BLaER1 treated with 17β-estradiol and CSF1 and Interleukin-3, amounts not matched to agents 10 nM and 100 nM (cell line): ENCODE data around the gene HIP1.
"Not testable (repeated sequence)": the region's sequence is repeated elsewhere in the genome, so short reads cannot be mapped to it uniquely, and the experiment has no call there.

ENCODE experiments used
- H3K27ac ChIP-seq, 11 experiments: shearing (Covaris generic); formaldehyde crosslinking; 2 replicates each; pipeline ENCODE4 v1.8.1; 2022
- H3K27me3 ChIP-seq, 11 experiments: shearing (Covaris generic); formaldehyde crosslinking; 2 replicates each; pipeline ENCODE4 v1.8.1; 2022
- H3K36me3 ChIP-seq, 11 experiments: shearing (Covaris generic); formaldehyde crosslinking; 2 replicates each; pipeline ENCODE4 v1.8.1; 2022
- H3K4me1 ChIP-seq, 10 experiments: shearing (Covaris generic); formaldehyde crosslinking; 2 replicates each; pipeline ENCODE4 v1.8.1; 2022
- H3K4me2 ChIP-seq, 11 experiments: shearing (Covaris generic); formaldehyde crosslinking; 2 replicates each; pipeline ENCODE4 v1.8.1; 2022
- H3K4me3 ChIP-seq, 10 experiments: shearing (Covaris generic); formaldehyde crosslinking; 2 replicates each; pipeline ENCODE4 v1.8.1; 2022
- H3K9ac ChIP-seq, 11 experiments: shearing (Covaris generic); formaldehyde crosslinking; 2 replicates each; pipeline ENCODE4 v1.8.1; 2022
- H3K9me3 ChIP-seq, 11 experiments: shearing (Covaris generic); formaldehyde crosslinking; replicated peaks in 1 of 11; 2 replicates each; pipeline ENCODE4 v1.8.1; 2022
- H4K20me1 ChIP-seq, 11 experiments: shearing (Covaris generic); formaldehyde crosslinking; 2 replicates each; pipeline ENCODE4 v1.8.1; 2022
- Cebpa-rat ChIP-seq, 11 experiments: shearing (Covaris generic); IDR thresholded peaks; 2 replicates each; pipeline ENCODE4 v1.8.1; 2022

Gene HIP1

GRCh38 chr7:75572814-75573213, 165.9 kb downstream of the HIP1 start:
- Histone ChIP-seq H3K4me1 (peaks cover 5 to 30% (median 12%) of the 10 kb centered on the region in 10 experiments; a peak in 15 of 20 replicates), H3K27ac (no peak overlapping the region), H3K27me3 (no peaks in the 10 kb centered on the region), H3K4me2 (no peak overlapping the region), H3K9me3 (peaks cover 0 to 6% (median 0%) of the 10 kb centered on the region in 11 experiments; a peak in 1 of 22 replicates), H3K9ac (no peak overlapping the region), H4K20me1 (no peaks in the 10 kb centered on the region), H3K36me3 (peaks cover 26 to 99% (median 70%) of the 10 kb centered on the region in 11 experiments; a peak in 21 of 22 replicates), H3K4me3 (no peak overlapping the region)
- TF ChIP-seq Cebpa-rat (IDR thresholded peaks at IDR 0.05), result no peak

- Histone ChIP-seq H3K9ac (no peak overlapping the region), H4K20me1 (no peaks in the 10 kb centered on the region), H3K27me3 (no peaks in the 10 kb centered on the region), H3K4me1 (peaks cover 5 to 30% (median 12%) of the 10 kb centered on the region in 10 experiments; a peak in 15 of 20 replicates), H3K9me3 (peaks cover 0 to 6% (median 0%) of the 10 kb centered on the region in 11 experiments; a peak in 1 of 22 replicates), H3K27ac (no peak overlapping the region), H3K4me3 (no peak overlapping the region), H3K4me2 (no peak overlapping the region), H3K36me3 (peaks cover 29 to 99% (median 70%) of the 10 kb centered on the region in 11 experiments; a peak in 21 of 22 replicates)
- TF ChIP-seq Cebpa-rat (IDR thresholded peaks at IDR 0.05), result no peak
Observed at GRCh38 chr7:75572396-75572795, 166.3 kb downstream of the HIP1 start.

GRCh38 chr7:75571209-75571608, 167.5 kb downstream of the HIP1 start:
- TF ChIP-seq Cebpa-rat (IDR thresholded peaks at IDR 0.05), result no peak
- Histone ChIP-seq H3K4me3 (no peak overlapping the region), H4K20me1 (no peaks in the 10 kb centered on the region), H3K27ac (peak overlapping the region in 1 of 11 experiments; percentile 89; a peak in 2 of 22 replicates), H3K9me3 (peaks cover 0 to 6% (median 0%) of the 10 kb centered on the region in 11 experiments; a peak in 1 of 22 replicates), H3K36me3 (peaks cover 29 to 99% (median 70%) of the 10 kb centered on the region in 11 experiments; a peak in 21 of 22 replicates), H3K27me3 (no peaks in the 10 kb centered on the region), H3K4me1 (peaks cover 7 to 35% (median 14%) of the 10 kb centered on the region in 10 experiments; a peak in 16 of 20 replicates), H3K4me2 (peak overlapping the region in 3 of 11 experiments; percentile 3 to 79 (median 78); a peak in 1 of 22 replicates), H3K9ac (no peak overlapping the region)

GRCh38 chr7:75569629-75570282, 169.0 kb downstream of the HIP1 start:
- peaks cover 29 to 99% (median 70%) of the 10 kb centered on the region in 11 experiments; a peak in 21 of 22 replicates for H3K36me3 ChIP-seq

GRCh38 chr7:75567948-75568595, 170.7 kb downstream of the HIP1 start:
- Histone ChIP-seq H3K9me3 (peaks cover 0 to 6% (median 0%) of the 10 kb centered on the region in 11 experiments; a peak in 3 of 22 replicates), H3K4me1 (peaks cover 23 to 51% (median 31%) of the 10 kb centered on the region in 10 experiments), H3K36me3 (peaks cover 23 to 100% (median 76%) of the 10 kb centered on the region in 11 experiments; a peak in 21 of 22 replicates), H3K4me2 (no peak overlapping the region), H3K4me3 (no peak overlapping the region), H3K9ac (no peak overlapping the region), H3K27ac (peak overlapping the region in 2 of 11 experiments; percentile 2 to 9; a peak in 2 of 22 replicates), H3K27me3 (no peaks in the 10 kb centered on the region), H4K20me1 (no peaks in the 10 kb centered on the region)
- no peak for TF ChIP-seq Cebpa-rat (IDR thresholded peaks at IDR 0.05)

More at GRCh38 chr7:75569629-75570282, 169.0 kb downstream of the HIP1 start:
- Histone ChIP-seq H3K4me1 (peaks cover 20 to 50% (median 27%) of the 10 kb centered on the region in 10 experiments), H3K9ac (peak overlapping the region in 3 of 11 experiments; percentile 35 to 70 (median 67); a peak in 3 of 22 replicates), H3K4me2 (peak overlapping the region in 6 of 11 experiments; percentile 10 to 79 (median 55); a peak in 12 of 22 replicates), H3K27ac (peak overlapping the region in 5 of 11 experiments; percentile 35 to 92 (median 69); a peak in 8 of 22 replicates)
- H3K9me3 ChIP-seq, H3K4me3 ChIP-seq, H3K27me3 ChIP-seq, H4K20me1 ChIP-seq: not testable (repeated sequence)

GRCh38 chr7:75565132-75565837, 173.5 kb downstream of the HIP1 start:
- H3K36me3 ChIP-seq, result peaks cover 32 to 100% (median 80%) of the 10 kb centered on the region in 11 experiments
- no peaks in the 10 kb centered on the region for H3K27me3 ChIP-seq
- H3K9me3 ChIP-seq, result peaks cover 0 to 14% (median 0%) of the 10 kb centered on the region in 11 experiments; a peak in 6 of 22 replicates
- H3K4me1 ChIP-seq, result peaks cover 23 to 40% (median 30%) of the 10 kb centered on the region in 10 experiments
- H3K9ac ChIP-seq, result peak overlapping the region; percentile 1 to 62 (median 33); a peak in 17 of 22 replicates
- H3K4me3 ChIP-seq, result no peak overlapping the region
- peak overlapping the region; percentile 50 to 75 (median 66) for H3K4me2 ChIP-seq
- TF ChIP-seq Cebpa-rat (IDR thresholded peaks at IDR 0.05), result no peak
- peak overlapping the region; percentile 40 to 73 (median 59); a peak in 20 of 22 replicates for H3K27ac ChIP-seq
- no peaks in the 10 kb centered on the region for H4K20me1 ChIP-seq

GRCh38 chr7:75563171-75563570, 175.6 kb downstream of the HIP1 start:
- H3K4me1 ChIP-seq, result peaks cover 19 to 34% (median 29%) of the 10 kb centered on the region in 10 experiments
- H3K36me3 ChIP-seq, result peaks cover 31 to 99% (median 77%) of the 10 kb centered on the region in 11 experiments
- no peak overlapping the region for H3K9ac ChIP-seq
- no peaks in the 10 kb centered on the region for H3K27me3 ChIP-seq
- no peak overlapping the region for H3K4me3 ChIP-seq
- H3K27ac ChIP-seq, result no peak overlapping the region
- no peak for TF ChIP-seq Cebpa-rat (IDR thresholded peaks at IDR 0.05)
- H3K4me2 ChIP-seq, result no peak overlapping the region
- no peaks in the 10 kb centered on the region for H4K20me1 ChIP-seq
- H3K9me3 ChIP-seq, result peaks cover 0 to 14% (median 0%) of the 10 kb centered on the region in 11 experiments; a peak in 5 of 22 replicates

- Histone ChIP-seq H3K36me3 (peaks cover 45 to 99% (median 86%) of the 10 kb centered on the region in 11 experiments), H3K9me3 (peaks cover 0 to 14% (median 0%) of the 10 kb centered on the region in 11 experiments; a peak in 5 of 22 replicates), H3K4me2 (peak overlapping the region in 8 of 11 experiments; percentile 8 to 69 (median 58); a peak in 15 of 22 replicates), H3K9ac (0 out of 22 replicates have a peak overlapping the region, but pooled peaks of 1 of the 11 experiments have one; percentile 13), H3K4me1 (peaks cover 3 to 19% (median 16%) of the 10 kb centered on the region in 10 experiments), H4K20me1 (0 out of 22 replicates have a peak, but pooled peaks cover 0 to 6% (median 0%) of the 10 kb centered on the region in 11 experiments), H3K4me3 (no peak overlapping the region), H3K27ac (no peak overlapping the region), H3K27me3 (no peaks in the 10 kb centered on the region)
- no peak for TF ChIP-seq Cebpa-rat (IDR thresholded peaks at IDR 0.05)
Observed at GRCh38 chr7:75559976-75560365, 178.8 kb downstream of the HIP1 start.
